HuH-7.5 (cell line): ENCODE results near the gene WIZ.
"Not testable (repeated sequence)": the region's sequence is repeated elsewhere in the genome, so short reads cannot be mapped to it uniquely, and the experiment has no call there.

Experiments used
- DNase-seq: peaks from one replicate; pipeline ENCODE4 v3.0.0; 2011; ENCODE audit warnings: low spot score

Gene WIZ

DNA sequence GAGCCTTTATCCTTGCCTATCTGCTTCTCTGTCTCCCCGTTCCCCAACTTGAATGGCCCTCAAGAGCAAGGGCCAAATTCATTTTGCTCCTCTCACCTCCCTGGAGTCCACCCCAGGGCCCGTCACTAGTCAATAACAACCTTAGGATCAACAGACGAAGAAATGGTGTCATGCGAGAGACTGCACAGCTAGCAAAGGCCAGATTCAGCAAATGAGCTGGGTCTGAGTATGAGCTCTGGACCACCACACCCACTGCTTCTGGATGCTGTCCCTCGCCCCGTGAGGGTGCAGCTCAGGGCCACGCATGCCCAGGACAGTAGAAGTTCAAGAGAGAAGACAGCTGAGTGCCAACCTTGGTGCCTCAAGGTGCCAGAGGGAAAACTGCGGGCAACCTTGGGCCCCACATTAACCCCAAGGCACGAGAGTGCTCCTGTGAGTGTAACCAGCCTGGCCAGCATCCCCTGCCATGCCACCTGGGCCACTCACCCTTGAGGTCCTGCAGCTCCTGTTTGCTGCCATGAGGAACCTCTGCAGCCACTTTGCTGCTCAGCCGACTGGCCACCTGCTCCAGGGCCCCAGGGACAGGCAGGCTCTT lies 19.1 kb downstream of the WIZ start:
- no peak for DNase-seq

DNA sequence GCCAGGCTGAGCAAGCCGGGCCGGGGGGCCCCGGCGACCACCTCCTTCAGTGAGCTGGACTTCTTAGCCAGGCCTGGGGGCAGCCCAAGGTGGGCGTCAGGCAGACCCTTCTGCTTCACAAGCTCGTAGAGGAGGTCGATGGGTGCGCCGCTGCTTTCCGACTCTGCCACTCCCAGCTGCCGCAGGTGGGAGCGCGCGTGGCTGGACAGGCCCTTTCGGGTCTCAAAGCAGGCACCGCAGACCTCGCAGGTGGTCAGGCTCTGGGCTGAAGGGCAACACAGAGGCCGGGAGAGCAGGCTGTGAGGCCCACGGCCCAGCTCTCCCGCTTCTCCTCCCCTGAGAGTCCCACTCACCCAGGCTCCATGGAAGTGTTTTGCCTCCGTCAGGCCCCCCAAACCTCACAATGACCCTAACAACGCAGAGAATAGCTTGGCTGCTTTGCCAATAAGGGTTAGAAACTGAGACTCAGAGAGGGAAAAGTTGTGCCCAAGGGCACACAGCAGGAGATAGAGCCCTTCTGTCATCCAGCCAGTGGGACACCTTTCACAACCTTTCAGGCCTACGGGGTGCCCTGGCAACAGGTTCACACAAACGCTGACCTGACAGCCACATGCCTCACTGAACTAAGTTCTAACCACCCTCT lies 19.8 kb downstream of the WIZ start:
- no peak for DNase-seq

DNA sequence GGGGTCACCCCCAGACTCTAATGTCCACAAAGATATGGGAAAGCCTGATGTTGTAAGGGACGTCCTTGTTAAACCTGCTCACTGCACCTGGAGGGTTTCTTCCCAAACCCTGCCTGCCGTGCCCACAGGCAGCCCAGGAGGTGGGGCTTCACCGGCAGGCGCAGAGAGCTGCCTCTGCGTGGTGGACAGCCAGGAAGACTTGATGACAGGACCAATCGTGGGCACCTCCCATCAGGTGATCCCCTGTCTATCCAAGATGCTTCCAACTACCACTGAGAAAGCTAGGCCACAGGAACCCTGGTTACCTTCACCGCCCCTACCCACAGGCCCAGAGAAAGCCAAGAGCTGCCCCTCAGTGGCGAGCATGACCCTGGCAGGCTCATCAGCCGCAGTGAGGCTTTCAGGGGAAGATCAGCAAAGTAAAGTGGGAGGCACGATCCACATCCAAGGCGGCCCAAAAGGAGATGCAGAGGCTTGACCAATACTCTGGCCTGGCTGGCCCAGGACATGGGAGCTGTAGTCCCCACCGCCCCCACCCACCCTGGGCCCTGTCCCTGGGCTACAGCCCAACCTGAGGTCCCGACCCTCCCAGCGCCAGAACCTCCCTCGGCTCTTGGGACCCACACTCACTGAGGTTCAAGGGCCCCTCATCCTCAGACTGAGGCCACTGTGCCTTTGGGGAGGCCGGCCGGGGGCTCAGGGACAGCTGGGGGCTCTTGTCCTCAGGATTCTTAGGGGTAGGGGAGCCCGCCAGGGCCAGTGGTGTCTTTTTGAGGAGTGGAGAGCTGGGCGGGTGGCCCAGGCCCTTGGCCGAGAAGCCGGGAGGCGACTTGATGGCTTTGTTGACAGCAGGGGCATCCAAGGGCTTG lies 20.6 kb downstream of the WIZ start:
- DNase-seq, result no peak

DNA sequence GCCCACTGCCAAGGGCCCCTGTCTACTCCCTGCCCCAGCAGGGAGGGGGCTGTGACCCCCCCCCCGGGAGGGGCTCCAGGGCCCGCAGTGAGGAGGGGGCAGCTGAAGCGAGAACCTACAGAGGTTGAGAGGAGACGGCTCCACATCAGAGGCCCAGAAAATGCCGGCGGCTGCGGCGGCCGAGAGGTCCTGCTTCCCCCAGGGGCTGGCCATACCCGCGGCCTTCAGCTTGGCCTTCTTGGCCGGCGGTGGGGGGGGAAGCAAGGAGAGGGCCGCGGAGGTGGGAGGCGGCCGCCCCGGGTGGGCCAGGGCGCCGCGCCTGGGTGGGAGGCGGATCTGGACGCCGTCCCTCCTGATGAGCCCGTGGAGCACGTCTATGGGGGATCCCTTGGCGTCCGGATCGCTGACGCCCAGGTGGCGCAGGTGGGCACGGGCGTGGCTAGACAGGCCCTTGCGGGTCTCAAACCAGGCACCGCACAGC lies 21.7 kb downstream of the WIZ start:
- DNase-seq, result no peak

DNA sequence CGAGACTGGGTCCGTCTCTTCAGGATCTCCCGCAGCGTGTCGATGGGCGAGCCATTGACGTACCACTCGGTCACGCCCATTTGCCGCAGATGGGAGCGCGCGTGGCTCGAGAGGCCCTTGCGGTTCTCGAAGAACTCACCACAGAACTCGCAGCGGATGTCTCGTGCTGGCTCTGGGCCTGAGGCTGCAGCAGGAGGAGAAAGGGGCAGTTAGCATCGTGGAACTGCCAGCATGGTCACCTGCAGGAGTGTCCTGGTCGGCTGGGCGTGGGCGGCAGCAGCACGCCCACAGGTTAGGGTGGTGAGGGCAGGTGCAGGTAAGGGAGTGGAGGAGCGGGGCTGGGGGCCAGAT lies 22.4 kb downstream of the WIZ start:
- no peak for DNase-seq

DNA sequence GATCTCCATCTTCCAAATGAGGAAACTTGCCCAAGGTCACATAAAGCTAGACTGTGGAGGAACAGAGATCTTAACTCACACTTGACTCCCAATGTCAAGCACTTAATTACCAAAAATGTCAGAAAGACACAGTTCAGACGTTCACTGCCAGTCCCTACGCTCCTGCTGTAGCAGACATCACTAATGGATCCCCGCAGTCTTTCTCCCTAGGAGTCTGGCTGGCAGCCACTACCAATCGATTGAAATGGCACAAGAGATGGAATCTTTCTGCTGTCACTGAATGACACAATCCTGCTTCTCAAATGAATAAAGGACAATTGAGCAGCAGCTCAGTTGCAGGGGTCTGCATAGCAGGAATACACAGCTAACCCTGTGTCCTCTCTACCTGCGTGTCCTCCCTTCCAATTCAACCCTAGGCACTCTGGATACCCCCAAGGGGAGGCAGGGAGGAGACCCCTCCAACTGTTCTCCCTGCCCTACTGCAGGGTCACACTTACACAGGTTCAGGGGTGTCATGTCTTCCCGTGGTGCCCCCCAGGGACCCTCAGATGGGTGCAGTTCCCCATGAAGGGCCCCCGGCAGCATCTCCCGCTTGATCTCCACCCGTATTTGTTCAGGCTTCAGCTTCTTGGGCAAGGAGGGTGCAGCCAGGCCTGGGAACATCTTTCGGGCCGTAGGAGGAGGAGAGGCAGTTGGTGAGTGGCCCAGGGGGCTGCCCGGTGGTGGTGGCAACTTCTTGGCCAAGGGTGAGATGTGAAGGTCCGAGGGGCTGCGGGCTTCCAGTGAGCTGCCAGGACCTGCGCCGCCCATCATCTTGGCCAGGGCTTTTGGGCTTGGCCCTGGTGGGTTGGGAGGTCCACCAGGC lies 23.0 kb downstream of the WIZ start:
- DNase-seq, result no peak

DNA sequence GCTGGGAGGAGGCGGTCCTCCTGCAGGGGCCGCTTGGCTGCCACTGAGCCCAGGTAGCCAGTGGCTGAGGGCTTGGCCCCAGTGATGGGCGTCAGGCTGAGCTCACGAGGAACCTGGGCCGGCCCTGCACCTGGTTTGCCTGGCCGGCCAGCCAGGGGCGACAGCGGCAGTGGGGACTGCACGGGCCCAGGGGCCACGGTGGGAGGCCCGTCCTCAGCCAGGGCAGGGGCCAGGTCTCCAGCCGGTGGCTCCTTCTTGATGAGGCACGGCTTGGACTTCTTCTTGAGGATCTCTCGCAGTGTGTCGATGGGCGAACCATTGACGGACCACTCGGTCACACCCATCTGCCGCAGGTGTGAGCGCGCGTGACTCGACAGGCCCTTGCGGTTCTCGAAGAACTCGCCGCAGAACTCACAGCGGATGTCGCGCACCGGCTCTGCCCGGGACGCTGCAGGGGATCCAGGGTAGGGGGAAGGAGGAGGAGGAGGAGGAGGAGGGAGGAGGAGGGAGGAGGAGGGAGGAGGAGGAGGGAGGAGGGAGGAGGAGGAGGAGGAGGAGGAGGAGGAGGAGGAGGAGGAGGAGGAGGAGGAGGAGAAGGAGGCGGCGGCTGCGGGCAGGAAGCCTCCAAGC lies 24.3 kb downstream of the WIZ start:
- no peak for DNase-seq

DNA sequence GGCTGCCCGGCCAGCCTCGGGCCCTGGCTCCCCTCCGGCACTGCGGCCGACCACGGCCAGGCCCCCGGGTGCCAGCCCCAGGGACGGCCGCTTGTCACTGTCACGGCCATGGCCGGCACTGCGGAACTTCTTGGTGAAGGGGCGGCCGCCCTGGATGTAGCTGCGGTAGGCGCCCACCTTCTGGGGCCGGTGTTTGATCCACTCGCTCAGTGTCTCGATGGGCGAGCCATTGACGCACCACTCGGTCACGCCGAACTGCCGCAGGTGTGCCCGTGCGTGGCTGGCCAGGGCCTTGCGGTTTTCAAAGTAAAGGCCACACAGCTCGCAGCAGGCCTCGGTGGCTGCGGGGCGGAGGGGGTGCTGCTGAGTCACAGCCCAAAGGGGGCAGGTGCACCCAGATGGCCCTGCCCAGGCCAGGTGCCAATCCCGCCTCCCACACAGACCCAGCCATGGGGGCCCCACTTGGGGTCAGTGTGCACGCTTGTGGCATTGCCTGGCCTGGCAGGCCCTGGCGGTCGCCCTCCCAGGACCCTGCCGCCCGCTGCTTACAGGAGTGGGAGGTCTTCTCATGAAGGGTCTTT lies 25.0 kb downstream of the WIZ start:
- no peak for DNase-seq

DNA sequence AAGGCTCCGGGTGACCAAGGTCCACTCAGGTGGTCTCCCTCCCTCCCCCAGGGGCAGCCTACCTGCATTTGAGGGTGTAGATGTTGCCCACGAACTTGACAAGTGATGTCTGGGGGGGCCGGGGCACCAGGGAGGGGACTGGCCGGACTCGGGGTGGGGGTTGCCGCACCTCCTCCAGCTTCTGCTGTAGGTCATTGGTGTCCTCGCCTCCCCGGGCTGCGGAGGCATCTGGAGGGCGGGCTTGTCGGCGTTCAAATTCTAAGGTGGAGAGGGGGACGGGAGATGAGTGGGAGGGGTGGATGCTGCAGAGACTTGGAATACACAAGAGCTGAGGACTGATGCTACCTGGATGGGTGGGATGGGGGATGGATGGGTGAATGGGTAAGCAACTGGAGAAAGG lies 25.6 kb downstream of the WIZ start:
- no peak for DNase-seq

DNA sequence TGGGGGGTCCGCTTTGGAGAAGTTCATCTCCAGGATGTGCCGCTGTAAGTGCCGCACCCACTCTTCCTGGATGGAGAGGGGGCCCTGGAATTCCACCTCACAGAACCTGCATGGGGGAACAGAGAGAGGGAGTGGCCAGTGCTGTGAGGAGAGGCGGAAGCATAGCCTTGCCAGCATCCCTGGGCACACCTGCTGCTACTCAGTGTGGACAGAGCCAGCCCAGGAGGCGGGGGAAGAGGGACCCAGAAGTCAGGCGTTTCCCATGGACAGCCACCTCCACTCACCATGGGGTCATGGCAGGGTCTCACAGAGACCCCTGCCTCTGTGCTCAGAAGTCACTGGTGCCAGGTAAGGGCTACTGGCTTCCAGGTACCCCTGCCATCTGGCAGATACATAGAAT lies 26.6 kb downstream of the WIZ start:
- DNase-seq, result no peak

DNA sequence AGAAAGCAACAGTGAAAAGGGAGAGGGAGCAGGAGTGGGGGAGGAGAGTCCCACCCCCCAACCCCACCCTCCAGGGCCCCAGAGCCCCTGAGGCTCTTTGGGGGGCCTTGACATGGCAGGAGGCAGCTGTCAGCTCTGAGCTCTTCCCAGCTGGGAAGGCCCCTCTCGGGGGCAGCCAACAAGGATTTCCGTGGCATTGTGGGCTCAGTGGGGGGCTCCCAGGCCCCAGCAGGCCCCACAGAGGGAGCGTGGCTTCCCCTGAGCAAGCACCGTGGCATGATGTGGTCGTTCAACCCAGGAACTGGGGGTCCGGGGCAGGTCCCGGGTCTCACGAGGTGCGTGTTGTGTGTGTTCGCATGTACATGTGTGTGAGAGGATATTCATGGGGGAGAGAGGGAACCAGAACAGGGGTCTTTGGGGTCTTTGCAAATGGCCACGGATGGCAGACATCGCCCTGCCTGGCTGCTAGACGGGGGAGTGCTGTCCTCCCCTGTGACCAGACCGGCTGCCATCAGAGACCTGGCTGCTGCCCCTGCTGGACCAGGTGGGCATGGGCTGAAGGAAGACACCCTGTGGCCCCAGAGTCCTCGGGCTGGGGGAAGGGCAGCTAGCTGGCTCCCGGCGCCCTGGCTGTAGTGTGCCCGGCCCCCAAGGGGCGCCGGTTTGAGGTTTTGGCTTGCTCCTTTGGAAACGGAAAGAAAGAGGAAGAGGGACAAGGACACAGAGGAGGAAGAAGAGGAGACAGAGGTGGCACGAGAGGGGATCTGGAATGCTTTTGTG lies 27.3 kb downstream of the WIZ start:
- DNase-seq, result no peak

DNA sequence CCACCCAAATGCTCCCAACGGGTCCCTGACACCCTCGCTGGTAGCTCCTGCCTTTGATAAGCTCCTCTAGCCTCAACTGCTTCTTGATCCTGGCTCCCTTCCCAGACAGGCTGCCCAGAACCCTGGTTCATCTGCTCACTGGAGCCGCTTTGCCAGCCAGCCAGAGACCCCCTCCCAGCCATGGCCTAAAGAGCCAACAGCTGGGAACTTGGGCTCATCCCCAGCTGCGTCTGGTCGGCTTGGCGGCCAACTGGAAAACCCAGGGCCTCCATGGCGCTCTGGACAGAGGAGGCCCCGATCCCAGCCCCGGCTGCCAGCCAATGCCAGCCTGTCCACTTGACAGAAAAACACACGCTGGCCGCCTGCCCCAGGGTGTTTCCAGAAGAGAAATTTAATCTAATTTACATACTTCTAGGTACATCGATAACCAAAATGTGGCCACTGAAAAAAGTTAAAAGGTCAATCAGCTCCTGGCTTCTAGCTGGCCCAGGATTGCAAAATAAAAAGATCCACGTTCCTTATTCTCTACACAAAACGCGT lies 28.0 kb downstream of the WIZ start:
- no peak for DNase-seq

DNA sequence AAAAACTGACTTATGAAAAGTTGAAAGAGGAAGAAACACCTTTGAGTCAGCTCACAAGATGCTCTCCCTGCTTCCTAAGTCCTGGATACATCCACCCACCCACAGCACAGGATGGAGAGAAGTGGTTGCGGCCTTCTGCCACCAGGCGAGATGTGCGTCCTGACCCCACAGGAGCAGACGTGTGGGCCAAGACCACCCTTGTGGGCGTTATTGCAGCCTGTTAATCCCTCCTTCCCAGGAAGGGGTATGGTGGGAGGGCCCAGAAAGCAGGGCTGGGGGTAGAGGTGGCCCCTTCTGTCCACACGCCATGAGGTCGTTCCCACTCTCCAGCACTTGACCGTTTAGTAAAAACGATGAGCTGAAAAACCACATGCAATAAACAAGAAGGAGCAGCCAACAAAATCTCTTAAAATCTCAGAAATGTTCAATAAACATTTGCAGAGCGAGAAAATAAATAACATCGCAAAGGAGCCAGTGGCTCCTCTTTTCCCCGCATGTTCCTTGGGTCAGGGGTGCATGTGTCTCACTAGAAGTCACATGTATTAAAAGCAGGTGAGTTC lies 28.5 kb downstream of the WIZ start:
- DNase-seq, result no peak

DNA sequence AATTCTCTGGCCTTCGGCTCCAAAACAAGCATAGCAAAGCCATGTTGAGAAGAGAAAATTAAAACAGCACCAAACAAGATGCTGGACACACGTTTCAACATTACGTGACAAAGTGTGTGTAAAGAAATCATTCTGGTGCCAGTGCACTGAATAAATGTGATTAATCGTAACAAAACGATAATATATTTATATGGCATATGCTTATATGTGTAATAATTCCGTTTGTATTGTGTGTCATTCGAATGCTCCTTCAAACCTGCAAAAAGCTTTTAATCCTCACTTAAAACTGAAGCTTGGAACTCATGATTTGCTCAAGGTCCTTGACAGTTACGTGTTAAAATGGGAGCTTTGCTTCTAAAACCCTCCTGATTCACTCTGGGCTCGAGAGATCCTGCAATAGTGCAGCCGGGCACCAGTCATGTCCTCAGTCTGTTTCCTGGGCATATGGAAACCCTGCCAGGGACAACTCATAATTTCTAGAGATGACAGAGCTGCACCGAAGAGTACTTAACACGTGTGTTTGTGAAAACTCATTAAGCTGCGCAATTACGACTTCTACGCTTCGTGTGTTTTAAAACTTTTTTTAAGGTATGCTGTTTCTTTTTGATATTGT lies 30.2 kb downstream of the WIZ start:
- DNase-seq, result no peak

DNA sequence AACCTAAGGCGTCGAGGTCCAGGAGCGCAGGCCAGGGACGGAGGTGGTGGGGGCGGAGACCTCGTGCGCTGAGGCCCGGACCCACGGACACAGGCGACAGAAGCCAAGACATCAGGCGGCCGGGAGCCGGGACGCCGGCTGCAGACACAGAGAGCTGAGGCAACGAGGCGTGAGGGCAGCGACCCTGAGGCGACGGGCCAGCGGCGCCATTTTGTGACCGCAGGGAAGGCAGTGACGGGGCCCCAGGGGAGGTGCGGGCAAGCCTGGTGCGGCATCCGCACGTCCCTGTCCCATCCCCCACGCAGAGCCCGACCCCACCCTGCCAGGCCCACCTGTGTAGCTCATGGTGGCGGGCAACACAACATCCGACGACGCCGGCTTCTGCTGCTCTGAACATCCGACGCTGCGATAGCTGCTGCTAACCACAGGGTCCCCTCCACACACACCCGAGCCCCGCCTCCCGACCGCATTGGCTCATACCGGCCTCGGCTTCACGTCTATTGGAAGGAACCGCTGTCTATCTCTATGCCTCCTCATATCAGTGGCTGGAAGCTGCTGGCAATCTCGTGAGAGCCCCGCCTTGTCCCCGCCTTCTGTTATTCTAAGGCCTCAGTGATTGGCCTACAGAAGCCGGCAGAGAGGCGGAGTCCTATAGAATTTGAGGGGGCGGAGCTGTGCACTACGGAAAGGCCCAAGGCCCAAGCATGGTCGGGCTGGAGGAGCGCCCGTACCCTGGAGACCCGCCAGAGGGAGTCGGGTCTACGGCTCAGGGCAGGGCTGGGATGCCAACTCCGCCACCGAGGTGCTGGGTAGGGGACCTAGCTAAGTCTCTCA lies 31.0 kb downstream of the WIZ start, which contains the start of gene AKAP8L:
AKAP8L (minus strand) TSS at position 410 of the 834 bp plus-strand sequence; CDS start at position 345, 65 bp downstream.
- DNase-seq, result peak; percentile 99

DNA sequence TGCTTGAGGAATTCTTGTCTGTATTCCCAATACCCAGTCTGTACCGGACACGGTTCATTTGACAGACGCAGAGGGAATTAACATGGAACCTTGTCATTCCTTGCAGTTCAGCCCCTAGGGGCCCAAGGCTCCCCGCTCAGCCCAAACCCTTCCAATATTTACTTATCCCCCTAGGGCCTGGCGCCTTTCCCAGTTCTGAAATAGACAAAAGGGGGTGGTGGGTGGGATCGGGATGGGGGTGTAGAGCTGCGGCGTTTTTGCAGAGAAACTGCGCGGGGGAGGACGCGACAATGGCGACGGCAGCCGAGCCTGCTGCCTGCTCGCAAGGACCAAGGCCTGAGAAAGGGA lies 31.6 kb downstream of the WIZ start:
- DNase-seq, result no peak

DNA sequence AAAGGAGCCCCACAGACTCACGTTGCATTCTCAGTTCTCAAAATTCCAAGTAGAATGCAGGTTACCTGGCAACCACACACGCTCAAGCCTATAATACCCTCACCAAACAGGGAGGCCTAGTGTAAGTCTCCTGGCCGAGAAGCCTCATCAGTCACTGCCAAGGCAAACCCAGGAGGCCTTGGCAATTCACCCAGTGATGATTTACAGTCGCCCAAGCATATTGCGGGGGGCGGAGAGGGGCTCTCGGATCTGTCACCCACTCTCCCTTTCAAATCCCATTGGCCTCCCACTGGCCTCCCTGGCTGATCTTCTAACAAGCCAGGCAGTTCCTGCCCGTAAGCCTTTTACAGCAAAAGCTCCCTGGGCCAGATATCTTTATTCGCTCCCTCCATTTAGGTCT lies 32.1 kb downstream of the WIZ start:
- no peak for DNase-seq

DNA sequence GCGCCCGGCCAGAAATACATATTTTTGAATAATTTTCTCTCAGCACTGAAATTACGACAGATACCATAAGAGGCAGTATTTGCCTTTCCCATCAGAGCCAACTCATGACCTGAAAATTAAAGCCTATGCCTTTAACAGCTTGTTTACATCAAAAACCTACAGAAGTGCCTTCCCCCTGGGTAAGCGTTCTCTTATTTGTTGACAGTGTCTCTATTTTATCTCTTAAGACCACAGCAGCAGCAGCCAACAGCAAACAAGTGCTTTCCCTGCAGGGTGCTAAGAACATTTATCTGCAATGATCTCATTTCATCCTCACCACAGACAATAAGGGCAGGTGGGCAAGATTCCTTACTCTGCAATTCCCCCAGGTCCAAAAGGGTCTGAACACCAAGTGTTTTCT lies 36.9 kb downstream of the WIZ start:
- DNase-seq, result no peak

DNA sequence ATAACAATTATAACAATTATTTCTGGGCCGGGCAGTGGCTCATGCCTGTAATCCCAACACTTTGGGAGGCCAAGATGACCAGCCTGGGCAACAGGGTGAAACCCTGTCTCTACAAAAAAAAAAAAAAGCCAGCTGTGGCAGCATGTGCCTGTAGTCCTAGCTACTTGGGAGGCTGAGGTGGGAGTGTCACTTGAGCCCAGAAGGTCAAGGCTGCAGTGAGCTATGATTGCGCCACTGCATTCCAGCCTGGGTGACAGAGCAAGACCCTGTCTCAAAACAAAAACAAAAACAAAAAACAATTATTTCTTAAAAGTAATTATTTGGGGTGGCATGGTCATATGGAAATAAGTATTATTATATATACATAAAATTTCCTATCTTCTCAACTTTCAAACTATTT lies 38.4 kb downstream of the WIZ start:
- DNase-seq, result not testable (repeated sequence)
